GM19240 (cell line): ENCODE results near the gene MMP15.

Experiments
- DNase-seq: peaks from one replicate; pipeline ENCODE4 v3.0.0; 2011; ENCODE audit warnings: low spot score; ENCODE audit not compliant: insufficient read length

MMP15 gene

GRCh38 chr16:58019866-58020538, 5.6 kb upstream of the MMP15 start:
- no peak for DNase-seq

GRCh38 chr16:58020628-58021521, 4.7 kb upstream of the MMP15 start:
- DNase-seq = peak; percentile 61

GRCh38 chr16:58021661-58022551, 3.6 kb upstream of the MMP15 start:
- no peak for DNase-seq

GRCh38 chr16:58022601-58023371, 2.8 kb upstream of the MMP15 start:
- DNase-seq = no peak

GRCh38 chr16:58024486-58025350, 836 bp upstream of the MMP15 start:
- DNase-seq = no peak

- DNase-seq = no peak
These were observed 668 bp downstream of the MMP15 start for GRCh38 chr16:58026139-58026704.

GRCh38 chr16:58026705-58027160, 1.2 kb downstream of the MMP15 start:
- DNase-seq = no peak

GRCh38 chr16:58027161-58027915, 1.8 kb downstream of the MMP15 start:
- DNase-seq = no peak

- no peak for DNase-seq
These were observed 2.4 kb downstream of the MMP15 start for GRCh38 chr16:58027916-58028455.

GRCh38 chr16:58028541-58029070, 3.1 kb downstream of the MMP15 start:
- no peak for DNase-seq

GRCh38 chr16:58029410-58029809, 3.9 kb downstream of the MMP15 start:
- DNase-seq = no peak

GRCh38 chr16:58030136-58030840, 4.7 kb downstream of the MMP15 start:
- DNase-seq = no peak

- no peak for DNase-seq
These were observed 5.7 kb downstream of the MMP15 start for GRCh38 chr16:58031016-58031800.

GRCh38 chr16:58032710-58033293, 7.2 kb downstream of the MMP15 start:
- no peak for DNase-seq

- DNase-seq = no peak
These were observed 8.7 kb downstream of the MMP15 start for GRCh38 chr16:58034128-58034685.

- no peak for DNase-seq
These were observed 9.2 kb downstream of the MMP15 start for GRCh38 chr16:58034774-58035173.
